GM12892 (cell line): ENCODE data around the gene BAHD1.

Experiments
- POLR2A ChIP-seq: IDR thresholded peaks from 2 replicates; pipeline ENCODE4 v1.6.1; 2011; ENCODE audit warnings: low read depth, low read length, control low read depth
- POLR2AphosphoS5 ChIP-seq: IDR thresholded peaks from 2 replicates; pipeline ENCODE4 v1.6.1; 2011; ENCODE audit warnings: low read depth, low read length, control low read depth

DNA sequence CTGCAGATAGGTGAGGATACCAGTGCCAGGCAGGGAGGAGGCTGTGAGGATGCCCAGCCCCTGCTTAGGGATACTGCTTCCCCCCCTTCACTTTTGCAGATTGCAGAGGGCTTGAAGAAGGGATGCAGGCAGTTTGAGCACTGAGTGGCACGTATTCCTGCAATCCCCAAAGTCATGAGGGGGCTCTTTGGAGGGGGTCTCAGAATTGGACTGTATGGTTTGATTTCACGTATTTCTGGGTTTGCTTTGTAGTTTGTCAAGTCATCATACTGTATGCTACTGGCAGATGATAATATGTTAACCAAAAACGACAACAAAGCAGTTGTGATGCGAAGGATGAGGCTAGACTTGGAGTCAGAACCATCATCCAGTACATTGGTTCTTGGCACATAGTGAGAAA is 58.1 kb downstream of the BAHD1 start:
- TF ChIP-seq POLR2A (no peak), POLR2AphosphoS5 (no peak)
